Peyer's patch (tissue), 4 donors: Measurements from ENCODE around the gene VRK2.

Source experiments
- POLR2A ChIP-seq, 2 donors: fragments of 450-650 bp; IDR thresholded peaks; one replicate each; pipeline ENCODE4 v1.5.1; 2017; ENCODE audit warnings: antibody characterized with exemption in 2 of 2, mild to moderate bottlenecking in 2 of 2, moderate library complexity in 2 of 2
- TF ChIP-seq, protein P1 (sequence below), 6 experiments: fragments of 450-650 bp in 4 of 6; fragments of 200-600 bp in 2 of 6; sonication (generic) in 1 of 6; IDR thresholded peaks; one replicate each; pipeline ENCODE4 v1.5.1; 2017 to 2019; ENCODE audit warnings: antibody characterized with exemption in 6 of 6, mild to moderate bottlenecking in 3 of 6, moderate library complexity in 1 of 6

DNA sequence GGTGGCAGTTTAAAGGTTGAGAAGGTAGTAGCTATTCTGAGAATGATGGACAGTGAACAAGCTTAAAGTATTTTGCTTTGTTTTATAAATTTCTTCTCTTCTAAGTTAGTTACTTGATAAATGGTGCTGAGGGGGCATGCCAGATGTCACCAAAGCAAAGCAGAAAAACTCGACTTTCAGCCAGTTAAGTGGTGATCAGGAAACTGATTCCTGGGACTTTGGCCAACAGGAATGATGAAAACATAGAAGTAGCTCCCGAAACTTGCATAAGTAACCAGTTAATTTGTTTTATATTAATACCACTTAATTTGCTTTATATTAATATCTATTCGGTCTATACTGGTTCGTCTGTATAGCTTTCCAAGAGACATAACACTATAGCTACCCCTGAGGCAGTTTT lies 111.9 kb downstream of the VRK2 start:
- no peak for TF ChIP-seq POLR2A (IDR thresholded peaks at IDR 0.05)
- TF ChIP-seq, protein P1, sequence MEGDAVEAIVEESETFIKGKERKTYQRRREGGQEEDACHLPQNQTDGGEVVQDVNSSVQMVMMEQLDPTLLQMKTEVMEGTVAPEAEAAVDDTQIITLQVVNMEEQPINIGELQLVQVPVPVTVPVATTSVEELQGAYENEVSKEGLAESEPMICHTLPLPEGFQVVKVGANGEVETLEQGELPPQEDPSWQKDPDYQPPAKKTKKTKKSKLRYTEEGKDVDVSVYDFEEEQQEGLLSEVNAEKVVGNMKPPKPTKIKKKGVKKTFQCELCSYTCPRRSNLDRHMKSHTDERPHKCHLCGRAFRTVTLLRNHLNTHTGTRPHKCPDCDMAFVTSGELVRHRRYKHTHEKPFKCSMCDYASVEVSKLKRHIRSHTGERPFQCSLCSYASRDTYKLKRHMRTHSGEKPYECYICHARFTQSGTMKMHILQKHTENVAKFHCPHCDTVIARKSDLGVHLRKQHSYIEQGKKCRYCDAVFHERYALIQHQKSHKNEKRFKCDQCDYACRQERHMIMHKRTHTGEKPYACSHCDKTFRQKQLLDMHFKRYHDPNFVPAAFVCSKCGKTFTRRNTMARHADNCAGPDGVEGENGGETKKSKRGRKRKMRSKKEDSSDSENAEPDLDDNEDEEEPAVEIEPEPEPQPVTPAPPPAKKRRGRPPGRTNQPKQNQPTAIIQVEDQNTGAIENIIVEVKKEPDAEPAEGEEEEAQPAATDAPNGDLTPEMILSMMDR (IDR thresholded peaks at IDR 0.05) = no peak
